GM21723 (cell line): ENCODE results near the gene MBD1.
"Not testable (repeated sequence)": the region's sequence is repeated elsewhere in the genome, so short reads cannot be mapped to it uniquely, and the experiment has no call there.

Experiments used
- ATAC-seq: cut with Tn5 transposase; IDR thresholded peaks from one replicate; pipeline ENCODE4 v1.9.1; 2021; ENCODE audit warnings: mild to moderate bottlenecking, moderate library complexity; ENCODE audit not compliant: unreplicated experiment

Gene MBD1

GRCh38 chr18:50275503-50276036 lies 5.8 kb downstream of the MBD1 start:
- no peak for ATAC-seq

GRCh38 chr18:50274941-50275340 lies 6.4 kb downstream of the MBD1 start:
- ATAC-seq, result no peak

- ATAC-seq, result no peak
Measured at GRCh38 chr18:50274044-50274442, 7.3 kb downstream of the MBD1 start.

DNA sequence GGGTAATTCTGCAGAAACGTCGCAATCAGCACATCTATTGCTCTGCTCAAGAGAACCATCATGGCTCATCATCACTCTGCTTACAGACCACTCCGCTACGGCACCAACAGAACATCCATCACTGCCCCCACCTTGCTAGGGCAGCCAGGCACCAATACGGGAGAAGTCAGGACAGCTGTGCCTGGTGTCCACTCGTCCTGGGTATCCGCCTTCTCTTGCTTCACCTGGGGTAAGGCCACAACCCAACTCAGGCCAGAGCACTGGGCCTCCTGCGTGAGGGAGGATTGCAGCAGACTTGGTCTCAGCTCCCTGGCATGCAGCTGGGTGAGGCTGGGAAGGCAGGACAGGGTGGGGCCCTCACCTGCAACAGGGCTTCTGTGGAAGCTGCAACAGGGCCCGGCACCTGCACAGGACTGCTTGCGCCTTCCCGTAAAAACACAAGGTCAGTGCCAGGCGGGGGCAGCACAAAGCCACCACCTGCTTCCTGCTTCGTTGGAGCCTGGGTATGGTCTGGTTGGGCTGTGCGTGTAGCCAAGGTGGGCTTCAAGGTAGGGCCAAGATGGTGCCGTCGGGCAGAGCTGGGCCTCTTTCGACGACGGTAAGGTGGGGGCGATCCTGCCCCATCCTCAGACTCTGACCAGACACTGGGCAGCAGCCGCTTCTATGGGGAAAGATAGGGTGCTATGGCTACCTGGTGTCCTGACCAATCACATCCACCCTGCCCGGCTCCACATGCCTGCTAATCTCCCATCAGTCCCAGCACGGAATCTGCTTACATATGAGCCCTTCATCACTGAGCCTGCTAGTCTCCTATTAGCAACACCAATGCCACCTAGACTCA lies 7.9 kb downstream of the MBD1 start:
- no peak for ATAC-seq

DNA sequence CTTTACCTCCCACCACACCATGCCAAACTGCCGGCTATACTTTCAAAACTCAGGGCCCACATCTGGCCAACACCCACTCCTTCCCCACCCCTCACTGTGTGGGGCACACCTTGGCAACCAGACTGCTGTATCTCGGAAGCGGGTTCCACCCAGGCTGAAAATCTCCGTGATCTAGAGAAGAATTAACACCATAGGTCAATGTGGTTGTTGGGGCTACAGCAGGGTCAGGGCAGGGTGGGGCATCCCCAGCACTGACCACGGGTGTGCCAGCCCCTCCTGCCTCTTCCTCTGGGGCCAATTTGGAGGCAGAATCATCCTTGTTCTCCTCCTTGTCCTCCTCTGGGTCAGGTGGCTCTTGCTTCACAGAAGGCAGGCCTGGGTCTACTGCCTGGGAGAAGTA lies 8.8 kb downstream of the MBD1 start:
- ATAC-seq, result no peak

GRCh38 chr18:50268022-50268747 lies 13.1 kb downstream of the MBD1 start:
- peak; percentile 78 for ATAC-seq

DNA sequence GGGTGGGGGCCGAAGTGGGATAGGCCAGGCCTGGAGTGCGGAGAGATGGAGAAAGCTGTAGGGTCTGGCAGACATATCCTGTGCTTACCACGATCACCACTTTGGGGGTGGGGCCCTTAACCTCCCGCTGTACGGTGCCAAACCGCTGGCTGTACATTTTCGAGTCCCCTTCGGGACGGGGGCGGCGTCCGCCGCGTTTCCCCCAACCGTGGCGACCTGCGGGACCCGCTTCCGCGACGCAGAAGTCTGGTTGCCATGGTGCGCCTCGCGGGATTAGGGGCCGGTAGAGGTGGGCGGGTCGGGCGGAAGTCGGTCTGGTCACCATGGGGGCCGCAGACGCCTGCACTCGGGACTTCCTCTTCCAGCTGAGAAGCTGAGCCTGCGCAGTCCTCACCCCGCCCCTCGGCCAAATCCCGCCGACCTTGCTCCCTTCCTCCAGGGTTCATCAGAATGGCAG lies 15.0 kb downstream of the MBD1 start, which contains the start of gene CFAP53:
CFAP53 (minus strand) TSS at position 248 of the 457 bp plus-strand sequence; CDS start at position 157, 91 bp downstream.
- peak; percentile 75 for ATAC-seq

DNA sequence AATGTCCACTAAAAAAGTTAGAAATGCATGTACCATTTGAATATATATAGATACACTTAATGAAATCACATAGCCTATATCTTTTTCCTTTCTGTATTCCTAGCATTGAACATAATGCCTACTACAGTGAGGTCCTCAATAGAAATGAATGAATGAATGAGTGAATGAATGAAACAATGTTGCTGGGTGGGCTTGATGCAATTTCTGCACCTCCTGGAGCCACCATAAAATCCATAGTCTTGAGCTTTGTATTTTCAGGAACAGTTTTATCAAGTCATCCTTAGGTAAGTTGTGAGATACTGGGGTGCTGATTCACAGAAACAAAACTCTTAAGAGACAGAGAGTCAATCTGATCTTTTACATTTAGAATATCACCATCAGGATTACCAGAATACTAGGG lies 18.3 kb downstream of the MBD1 start:
- no peak for ATAC-seq

GRCh38 chr18:50250935-50251334 lies 30.4 kb downstream of the MBD1 start:
- ATAC-seq, result no peak

GRCh38 chr18:50249576-50249975 lies 31.7 kb downstream of the MBD1 start:
- no peak for ATAC-seq

DNA sequence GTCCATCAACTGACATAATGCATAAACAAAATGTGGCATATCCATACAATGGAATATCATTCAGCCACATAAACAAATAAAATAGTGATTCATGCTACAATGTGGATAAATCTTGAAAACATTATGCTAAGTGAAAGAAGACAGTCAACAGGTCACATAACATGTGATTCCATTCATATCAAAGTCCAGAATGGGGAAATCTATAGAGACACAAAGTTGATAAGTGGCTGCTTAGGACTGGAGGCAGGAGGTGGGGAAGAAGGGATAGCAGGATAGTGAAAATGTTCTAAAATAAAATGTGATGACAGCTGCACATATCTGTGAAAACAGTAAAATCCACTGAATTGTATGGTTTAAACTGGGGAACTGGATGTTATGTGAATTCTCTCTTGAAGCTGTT lies 33.8 kb downstream of the MBD1 start:
- ATAC-seq, result no peak

DNA sequence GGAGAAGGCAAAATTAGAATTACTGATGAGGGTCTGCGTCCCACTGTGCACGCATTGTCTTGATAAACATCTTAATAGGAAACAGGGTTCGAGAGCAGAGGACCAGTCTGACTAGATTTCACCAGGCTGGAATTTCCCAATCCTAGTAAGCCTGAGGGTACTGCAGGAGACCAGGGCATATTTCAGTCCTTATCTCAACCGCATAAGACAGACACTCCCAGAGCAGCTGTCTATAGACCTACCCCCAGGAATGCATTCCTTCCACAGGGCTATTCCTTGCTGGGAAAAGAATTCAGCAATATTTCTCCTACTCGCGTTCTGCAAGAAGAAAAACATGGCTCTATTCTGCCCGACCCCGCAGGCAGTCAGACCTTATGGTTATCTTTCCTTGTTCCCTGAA lies 39.6 kb downstream of the MBD1 start:
- not testable (repeated sequence) for ATAC-seq

DNA sequence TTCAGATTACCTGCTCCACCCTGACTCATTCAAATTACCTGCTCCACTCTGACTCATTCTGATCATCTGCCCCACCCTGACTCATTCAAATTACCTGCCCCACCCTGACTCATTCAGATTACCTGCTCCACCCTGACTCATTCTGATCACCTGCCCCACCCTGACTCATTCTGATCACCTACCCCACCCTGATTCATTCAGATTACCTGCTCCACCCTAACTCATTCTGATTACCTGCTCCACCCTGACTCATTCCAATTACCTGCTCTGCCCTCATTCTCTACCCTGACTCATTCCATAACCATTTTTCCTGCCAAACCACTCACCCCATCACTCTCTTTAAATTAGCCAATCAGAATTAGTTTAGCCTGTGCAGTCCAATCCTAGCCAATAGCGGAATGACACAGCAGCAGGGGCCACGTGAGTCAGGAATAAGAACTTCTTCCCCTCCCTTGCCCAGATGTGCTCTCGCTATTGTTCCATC lies 41.2 kb downstream of the MBD1 start:
- ATAC-seq, result no peak

GRCh38 chr18:50232419-50232818 lies 48.9 kb downstream of the MBD1 start:
- no peak for ATAC-seq

DNA sequence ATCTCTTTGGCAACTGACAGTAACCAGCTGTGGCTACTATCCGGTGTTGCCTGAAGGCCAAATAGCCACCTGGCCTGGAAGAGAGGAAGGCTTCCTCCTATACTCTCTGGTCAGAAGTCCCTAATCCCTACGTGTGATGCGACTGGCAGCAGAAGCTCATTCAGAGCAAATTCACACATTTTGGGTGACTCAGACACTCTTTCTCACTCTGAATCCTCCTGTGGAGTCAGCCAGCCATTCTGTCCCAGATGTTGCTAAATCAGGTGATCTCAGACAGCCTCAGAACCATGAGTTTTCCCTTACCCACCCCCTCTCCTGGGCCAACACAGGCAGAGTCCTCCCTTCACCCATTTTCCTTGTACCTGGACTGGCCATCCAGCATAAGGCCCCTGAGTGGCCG lies 49.7 kb downstream of the MBD1 start:
- ATAC-seq, result no peak

DNA sequence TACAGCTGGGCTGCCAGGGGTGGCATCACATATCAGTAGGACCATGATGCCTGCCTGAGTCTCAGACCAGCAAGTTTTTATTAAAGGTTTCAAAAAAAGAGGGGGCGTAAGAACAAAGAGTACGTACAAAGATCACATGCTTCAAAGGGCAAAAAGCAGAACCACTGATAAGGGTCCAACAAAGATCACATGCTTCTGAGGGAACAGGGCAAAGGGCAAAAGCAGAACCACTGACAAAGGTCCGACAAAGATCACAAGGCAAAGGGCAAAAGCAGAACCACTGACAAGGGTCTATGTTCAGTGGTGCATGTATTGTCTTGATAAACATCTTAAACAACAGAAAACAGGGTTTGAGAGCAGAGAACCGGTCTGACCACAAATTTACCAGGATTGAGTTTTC lies 61.1 kb downstream of the MBD1 start:
- not testable (repeated sequence) for ATAC-seq
